Mammary epithelial cell (primary cell): Measurements from ENCODE around the gene VTN.

Experiments used
- CTCF ChIP-seq, 2 donors: IDR thresholded peaks in 1 of 2; conservative IDR thresholded peaks in 1 of 2; 2 replicates each; pipeline ENCODE4 v1.5.1; 2011 to 2012; ENCODE audit warnings: inconsistent platforms in 2 of 2, low read length in 2 of 2, mild to moderate bottlenecking in 2 of 2, control low read depth in 1 of 2, low read depth in 1 of 2; ENCODE audit not compliant: insufficient read depth in 1 of 2; ENCODE audit errors: extremely low read depth in 1 of 2
- EZH2 ChIP-seq: IDR thresholded peaks from 2 replicates; pipeline ENCODE4 v1.6.1; 2012; ENCODE audit warnings: low read length, inconsistent platforms, borderline replicate concordance

DNA sequence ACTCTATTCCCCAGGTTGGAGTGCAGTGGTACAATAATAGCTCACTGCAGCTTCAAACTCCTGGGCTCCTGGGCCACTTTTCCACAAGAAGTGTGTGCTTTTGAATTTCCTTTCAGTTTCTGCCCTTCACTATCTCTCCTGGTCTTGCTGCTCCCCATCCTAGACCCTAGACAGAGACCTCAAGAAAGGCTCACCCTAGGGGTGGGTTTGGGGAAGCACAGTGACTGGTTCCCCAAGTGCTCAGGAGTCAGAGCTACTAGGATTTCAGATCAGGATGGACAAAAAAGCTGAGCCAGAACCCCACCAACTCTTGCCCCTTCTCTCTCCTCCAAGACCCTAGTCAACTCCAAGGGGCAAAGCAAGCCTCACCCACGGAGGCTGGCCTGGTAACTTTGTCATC lies 3.5 kb downstream of the VTN start:
- TF ChIP-seq EZH2 (no peak), CTCF (conservative IDR thresholded peaks at IDR 0.05 in 1 of 2, IDR thresholded peaks at IDR 0.05 in 1 of 2; ENCODE audit: extremely low read depth in 1 of 2, insufficient read depth in 1 of 2, low read depth in 1 of 2, low read length in 2 of 2) (peak in 1 of 2 donors; percentile 14)
